ENCODE data around the gene SULT1E1.

Gene SULT1E1

DNA sequence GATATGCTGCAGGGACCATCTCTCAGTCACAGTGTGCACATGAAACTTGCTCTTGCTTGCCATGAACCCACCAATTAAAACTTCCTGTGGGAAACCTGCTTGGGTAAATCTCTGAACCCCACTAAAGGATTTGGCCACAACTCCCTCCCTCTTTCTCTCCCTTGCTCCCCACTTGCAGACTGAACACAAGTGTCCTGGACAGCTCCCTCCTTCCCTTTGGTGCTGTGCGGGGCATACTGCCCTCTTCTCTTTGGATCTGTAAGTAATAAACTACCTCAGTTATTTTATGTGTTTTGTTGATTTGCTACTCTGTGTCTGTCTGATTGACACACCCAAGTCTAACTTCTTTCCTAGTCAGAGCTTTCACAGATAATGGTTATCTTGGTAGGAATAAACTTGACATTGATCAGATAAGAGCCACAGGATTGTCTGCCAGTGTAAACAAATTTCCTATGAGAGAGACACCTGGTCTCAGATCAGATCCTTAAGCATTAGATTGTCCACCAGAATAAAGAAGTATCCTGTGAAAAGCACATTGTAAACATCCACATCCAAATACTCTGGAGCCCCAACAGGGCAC lies 41.8 kb downstream of the SULT1E1 start:
- H3K4me3 ChIP-seq (ENCODE audit: low read length): no peak overlapping the region
- DNase-seq (ENCODE audit: low read depth, low spot score): no peak

DNA sequence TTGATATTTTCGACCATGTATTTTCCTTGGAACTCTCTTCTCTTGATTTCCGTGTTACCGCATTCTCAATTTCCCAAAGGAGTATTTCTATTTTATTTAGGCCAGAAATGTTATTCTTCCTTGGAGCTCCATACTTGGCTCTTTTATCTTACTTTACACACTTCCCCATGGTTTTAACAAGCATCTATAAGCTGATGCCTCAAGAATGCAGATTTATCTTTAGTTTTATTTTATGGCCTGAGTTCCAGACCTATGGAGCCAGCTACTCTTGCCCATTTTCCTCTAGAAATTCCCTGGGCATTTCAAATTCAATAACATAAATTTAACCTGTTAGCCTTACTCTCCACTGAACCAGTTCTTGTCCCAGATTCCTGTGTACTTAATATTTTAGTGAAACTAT lies 43.7 kb downstream of the SULT1E1 start:
- no peak for DNase-seq (ENCODE audit: low read depth, low spot score)
- no peak overlapping the region for H3K4me3 ChIP-seq (ENCODE audit: low read length)

DNA sequence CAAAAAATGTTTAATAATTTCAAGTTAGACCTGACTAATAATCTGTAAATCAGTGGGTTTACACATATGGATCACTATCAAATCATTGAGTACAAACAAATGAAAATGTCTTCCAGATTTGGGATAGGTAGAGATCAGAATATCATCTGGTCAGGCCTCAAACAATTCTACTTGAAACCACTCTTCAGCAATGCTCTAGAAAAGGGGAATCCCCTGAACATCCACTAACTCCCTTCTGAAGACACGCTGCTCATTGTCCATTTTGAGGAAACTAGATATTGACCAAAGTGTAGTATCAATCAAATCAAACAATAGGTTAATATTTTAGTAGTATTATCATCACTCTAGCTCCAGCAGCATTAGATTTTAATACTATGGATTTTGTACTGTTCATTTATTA lies 46.3 kb downstream of the SULT1E1 start:
- no peak overlapping the region for H3K4me3 ChIP-seq (ENCODE audit: low read length)
- no peak for DNase-seq (ENCODE audit: low read depth, low spot score)

DNA sequence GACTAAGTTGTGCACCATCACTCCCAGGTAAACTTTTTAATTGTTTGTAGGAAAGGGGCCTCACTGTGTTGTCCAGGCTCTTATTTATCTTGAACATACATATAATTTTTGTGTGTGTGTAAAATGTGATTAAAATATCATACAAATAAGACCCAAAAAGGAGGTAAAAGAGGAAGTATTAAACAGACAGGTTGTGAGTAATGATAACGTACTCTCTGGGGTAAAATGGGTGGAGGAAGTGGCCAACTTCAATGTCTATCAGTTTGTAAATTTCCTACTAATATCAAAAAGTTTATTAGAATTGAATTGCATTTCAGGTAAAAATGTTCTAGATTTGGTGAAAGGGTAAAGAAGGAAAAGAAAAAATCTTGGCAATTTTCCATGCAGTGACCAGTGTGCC lies 48.8 kb downstream of the SULT1E1 start:
- no peak overlapping the region for H3K4me3 ChIP-seq (ENCODE audit: low read length)
- no peak for DNase-seq (ENCODE audit: low read depth, low spot score)

DNA sequence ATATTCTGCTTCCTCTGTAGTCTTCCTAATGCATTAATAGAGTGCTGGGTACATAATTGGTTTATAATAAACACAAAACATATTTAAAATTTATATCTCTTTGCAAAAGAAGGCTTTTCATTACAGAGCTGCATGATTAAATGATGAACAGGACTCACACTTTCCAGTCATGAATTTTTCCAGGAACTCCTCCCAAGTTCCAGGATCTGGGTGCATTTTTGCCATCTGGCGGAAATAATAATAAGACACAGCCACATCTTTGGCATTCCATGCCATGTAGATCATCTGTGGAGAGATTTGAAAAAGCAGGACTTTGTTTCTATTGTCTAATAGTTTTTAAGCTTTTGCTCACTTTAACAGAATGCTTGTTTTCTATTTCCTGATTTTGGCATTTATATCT lies 59.3 kb downstream of the SULT1E1 start:
- H3K4me3 ChIP-seq (ENCODE audit: low read length): no peak overlapping the region
- no peak for DNase-seq (ENCODE audit: low read depth, low spot score)

DNA sequence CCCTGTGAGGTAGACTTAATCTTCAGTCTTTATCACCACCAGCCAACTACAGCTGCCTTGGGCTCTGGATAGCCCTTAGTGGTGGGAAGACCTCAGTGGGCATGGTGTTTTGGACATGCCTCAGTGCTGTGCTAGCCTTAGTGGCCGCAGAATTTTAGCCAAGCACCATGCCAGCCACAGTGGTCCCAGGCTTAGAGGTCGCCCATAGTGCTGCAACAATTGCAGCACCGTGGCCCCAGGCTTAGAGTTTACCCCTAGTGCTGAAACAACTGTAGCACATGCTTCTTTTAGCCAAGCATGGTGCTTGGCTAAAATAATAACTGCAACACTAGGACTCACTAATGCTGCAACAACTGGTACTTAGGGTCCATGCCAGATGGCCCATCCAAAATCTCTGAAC lies 60.6 kb downstream of the SULT1E1 start:
- DNase-seq (ENCODE audit: low read depth, low spot score): no peak
- H3K4me3 ChIP-seq (ENCODE audit: low read length): no peak overlapping the region

DNA sequence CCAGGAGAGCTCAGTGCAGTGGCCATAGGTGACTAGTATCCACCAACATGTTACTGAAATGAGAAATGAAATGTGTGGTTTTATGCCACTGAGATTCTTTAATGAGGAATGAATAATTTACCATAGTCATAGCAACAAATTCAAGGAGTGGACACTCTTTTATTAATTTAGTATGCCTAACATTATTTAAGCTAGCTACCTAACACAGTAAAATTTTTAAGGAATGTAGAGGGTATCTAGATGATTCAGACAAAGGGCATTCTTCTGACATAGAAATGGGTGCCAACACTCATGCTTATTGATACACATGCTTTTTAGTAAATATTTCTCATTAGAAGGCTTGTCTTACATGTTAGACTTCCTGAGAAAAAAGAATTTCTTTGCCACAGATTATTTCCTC lies 66.2 kb downstream of the SULT1E1 start:
- no peak for DNase-seq (ENCODE audit: low read depth, low spot score)
- no peak overlapping the region for H3K4me3 ChIP-seq (ENCODE audit: low read length)
